ENCODE measurements around the gene PPP1R36.

GRCh38 chr14:64636980-64637429 lies 87.2 kb downstream of the PPP1R36 start:
- TF ChIP-seq CTCF (IDR thresholded peaks at IDR 0.05; ENCODE audit: low read length) (no peak), EZH2phosphoT487 (IDR thresholded peaks at IDR 0.05; ENCODE audit: low read length) (no peak), EZH2 (optimal IDR thresholded peaks at IDR 0.05; ENCODE audit: low read depth, low read length) (no peak)
